Measurements from ENCODE around the gene ARSG. TPM values are rescaled to one million over a fixed set of nuclear protein-coding genes. Genes with fewer than 3 reads are reported as not detected.
"Not testable (repeated sequence)": the region's sequence is repeated elsewhere in the genome, so short reads cannot be mapped to it uniquely, and the experiment has no call there.

ARSG gene
- total and polyA plus RNA-seq, 2 of the 8 experiments (the other 6 are each of a cell fraction or from before 2014, with no cell fraction given) = 3.3 to 4.0 TPM

DNA sequence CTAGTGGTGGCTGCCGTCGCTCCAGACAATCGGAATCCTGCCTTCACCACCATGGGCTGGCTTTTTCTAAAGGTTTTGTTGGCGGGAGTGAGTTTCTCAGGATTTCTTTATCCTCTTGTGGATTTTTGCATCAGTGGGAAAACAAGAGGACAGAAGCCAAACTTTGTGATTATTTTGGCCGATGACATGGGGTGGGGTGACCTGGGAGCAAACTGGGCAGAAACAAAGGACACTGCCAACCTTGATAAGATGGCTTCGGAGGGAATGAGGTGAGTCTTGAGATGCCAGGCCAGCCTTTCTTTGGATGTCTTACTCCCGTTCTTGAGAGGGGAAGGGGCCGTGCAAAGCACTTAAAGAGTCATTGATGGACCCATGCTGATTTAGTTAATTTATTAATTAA lies 16.1 kb downstream of the ARSG start (continued):
- TF ChIP-seq, protein P1, sequence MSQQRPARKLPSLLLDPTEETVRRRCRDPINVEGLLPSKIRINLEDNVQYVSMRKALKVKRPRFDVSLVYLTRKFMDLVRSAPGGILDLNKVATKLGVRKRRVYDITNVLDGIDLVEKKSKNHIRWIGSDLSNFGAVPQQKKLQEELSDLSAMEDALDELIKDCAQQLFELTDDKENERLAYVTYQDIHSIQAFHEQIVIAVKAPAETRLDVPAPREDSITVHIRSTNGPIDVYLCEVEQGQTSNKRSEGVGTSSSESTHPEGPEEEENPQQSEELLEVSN (IDR thresholded peaks at IDR 0.05) = no peak
- TF ChIP-seq POLR2AphosphoS5 (IDR thresholded peaks at IDR 0.05; ENCODE audit: low read depth, low read length) (no peak), SIX5 (IDR thresholded peaks at IDR 0.05; ENCODE audit: low read depth, low read length) (no peak), SP1 (IDR thresholded peaks at IDR 0.05; ENCODE audit: low read depth, low read length) (no peak), TBP (IDR thresholded peaks at IDR 0.05; ENCODE audit: low read depth, low read length) (no peak), YY1 (IDR thresholded peaks at IDR 0.05; ENCODE audit: low read depth, low read length) (no peak), EZH2 (IDR thresholded peaks at IDR 0.05; ENCODE audit: low read depth, low read length, severe bottlenecking) (no peak)

DNA sequence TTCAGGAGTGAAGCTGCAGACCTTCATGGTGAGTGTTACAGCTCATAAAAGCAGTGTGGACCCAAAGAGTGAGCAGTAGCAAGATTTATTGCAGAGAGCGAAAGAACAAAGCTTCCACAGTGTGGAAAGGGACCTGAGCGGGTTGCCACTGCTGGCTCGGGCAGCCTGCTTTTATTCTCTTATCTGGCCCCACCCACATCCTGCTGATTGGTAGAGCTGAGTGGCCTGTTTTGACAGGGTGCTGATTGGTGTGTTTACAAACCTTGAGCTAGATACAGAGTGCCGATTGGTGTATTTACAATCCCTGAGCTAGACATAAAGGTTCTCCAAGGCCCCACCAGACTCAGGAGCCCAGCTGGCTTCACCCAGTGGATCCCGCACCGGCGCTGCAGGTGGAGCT lies 17.2 kb downstream of the ARSG start:
- H4K8ac ChIP-seq (ENCODE audit: extremely low read depth, insufficient read depth, low read length); H3K4me2 ChIP-seq (ENCODE audit: insufficient read depth in 1 of 2, low read depth in 2 of 2, low read length in 2 of 2); H3K4me1 ChIP-seq (replicated peaks in 1 of 4; ENCODE audit: control insufficient read depth in 3 of 4, insufficient read depth in 4 of 4, low read length in 3 of 4); H3K9ac ChIP-seq (replicated peaks in 1 of 4; ENCODE audit: extremely low read depth in 1 of 4, low read depth in 3 of 4, low read length in 3 of 4); FAIRE-seq; H2BK20ac ChIP-seq (ENCODE audit: low read length); H2BK5ac ChIP-seq (ENCODE audit: low read depth, low read length); H4K91ac ChIP-seq (replicated peaks; ENCODE audit: insufficient read length, low read length); H3K9me3 ChIP-seq (ENCODE audit: insufficient read depth in 2 of 2, low read depth in 1 of 2, low read length in 1 of 2); H3K23ac ChIP-seq (ENCODE audit: insufficient read length); H3K27ac ChIP-seq (ENCODE audit: low read depth, low read length); H3K4me3 ChIP-seq (ENCODE audit: extremely low read depth in 1 of 4, insufficient read depth in 2 of 4, low read depth in 3 of 4, low read length in 4 of 4); H3K14ac ChIP-seq (ENCODE audit: insufficient read length); H2BK120ac ChIP-seq (replicated peaks; ENCODE audit: low read depth, low read length); H2AFZ ChIP-seq (ENCODE audit: low read length); H3K56ac ChIP-seq (replicated peaks; ENCODE audit: insufficient read length, low read depth, low read length); H4K20me1 ChIP-seq (replicated peaks in 1 of 2; ENCODE audit: control insufficient read depth in 1 of 2, insufficient read depth in 2 of 2, low read length in 2 of 2); H2BK12ac ChIP-seq (ENCODE audit: low read depth, low read length); H3K79me2 ChIP-seq (ENCODE audit: control insufficient read depth in 1 of 2, insufficient read depth in 2 of 2, low read length in 2 of 2); H3K18ac ChIP-seq (ENCODE audit: extremely low read depth, low read length); H3K79me1 ChIP-seq (ENCODE audit: low read depth, low read length); H3K27me3 ChIP-seq (replicated peaks in 1 of 4; ENCODE audit: control insufficient read depth in 3 of 4, extremely low read depth in 1 of 4, insufficient read depth in 3 of 4, low read length in 3 of 4); DNase-seq (ENCODE audit: low read depth in 1 of 2, low spot score in 2 of 2); H4K5ac ChIP-seq (ENCODE audit: insufficient read length, low read depth, low read length); H2BK15ac ChIP-seq (ENCODE audit: low read length); H3K36me3 ChIP-seq (ENCODE audit: control insufficient read depth in 2 of 4, insufficient read depth in 4 of 4, low read length in 3 of 4); H3K23me2 ChIP-seq (ENCODE audit: low read depth, low read length); H3K4ac ChIP-seq (replicated peaks; ENCODE audit: insufficient read length, low read depth, low read length); H2AK5ac ChIP-seq (ENCODE audit: low read depth, low read length): not testable (repeated sequence)
- ChIA-PET CTCF (ENCODE audit: partially characterized antibody) (interaction anchor here (0.5 to 1.9 kb wide), 4 partner anchors 11 to 112 kb away, joined by 3 to 7 read pairs (median 4); no protein-coding TSS in a partner anchor), POLR2A (ENCODE audit: partially characterized antibody) (interaction anchor here (1.2 to 3.0 kb wide), 3 partner anchors 12 to 84 kb away, joined by 3 to 14 read pairs (median 3); partner anchors contain the start of genes ARSG and SLC16A6)
- WGBS, 2 experiments (ENCODE audit: extremely low coverage in 1 of 2, insufficient coverage in 1 of 2, insufficient read length in 1 of 2, insufficient replicate concordance in 2 of 2, low coverage in 1 of 2, low lambda C conversion rate in 2 of 2, missing lambda C conversion rate in 1 of 2) = 100% methylated on average over 4 of the region's 7 CpGs; no CpG with 5 or more reads in 1 of the 2 experiments

All from H1 (cell line).